DND-41 (cell line): Measurements from ENCODE around the gene OTUD4.

ENCODE experiments used
- ATAC-seq: fragments of 200-7000 bp; cut with Tn5 transposase; 3 replicates; pipeline ENCODE4 v1.9.1; 2021; ENCODE audit warnings: low read depth; ENCODE audit not compliant: insufficient read depth
- DNase-seq: peaks from one replicate; pipeline ENCODE4 v3.0.0-alpha.2; 2020
- H2AFZ ChIP-seq: 2 replicates; pipeline ENCODE4 v1.6.0; 2012; ENCODE audit warnings: low read depth, low read length
- H3K27ac ChIP-seq: 2 replicates; pipeline ENCODE4 v1.5.1; 2012; ENCODE audit warnings: low read length, inconsistent platforms
- H3K27me3 ChIP-seq: fragments of 200-600 bp; sonication (generic); 2 replicates; pipeline ENCODE4 v1.6.0; 2012; ENCODE audit warnings: low read length, mild to moderate bottlenecking, inconsistent platforms; ENCODE audit not compliant: insufficient read depth, poor library complexity
- H3K36me3 ChIP-seq: 2 replicates; pipeline ENCODE4 v1.5.1; 2012; ENCODE audit warnings: low read length, inconsistent platforms; ENCODE audit not compliant: insufficient read depth
- H3K4me1 ChIP-seq: 2 replicates; pipeline ENCODE4 v1.5.1; 2012; ENCODE audit warnings: mild to moderate bottlenecking, low read length; ENCODE audit not compliant: insufficient read depth
- H3K4me2 ChIP-seq: 2 replicates; pipeline ENCODE4 v1.6.0; 2012; ENCODE audit warnings: mild to moderate bottlenecking, moderate library complexity, low read length, inconsistent platforms; ENCODE audit not compliant: insufficient read depth
- H3K4me3 ChIP-seq, 2 experiments: fragments of 200-600 bp in 1 of 2; shearing (Covaris generic) in 1 of 2; 2 replicates each; pipeline ENCODE4 v1.5.1; 2012 to 2016; ENCODE audit warnings: inconsistent platforms in 2 of 2, low read length in 2 of 2, mild to moderate bottlenecking in 2 of 2, low read depth in 1 of 2, moderate library complexity in 1 of 2
- H3K79me2 ChIP-seq: 2 replicates; pipeline ENCODE4 v1.6.0; 2012; ENCODE audit warnings: low read length, inconsistent platforms; ENCODE audit not compliant: insufficient read depth
- H3K9ac ChIP-seq: 2 replicates; pipeline ENCODE4 v1.6.0; 2012; ENCODE audit warnings: low read depth, mild to moderate bottlenecking, inconsistent platforms, low read length, moderate library complexity
- H3K9me3 ChIP-seq: 2 replicates; pipeline ENCODE4 v1.5.1; 2012; ENCODE audit warnings: low read length, moderate library complexity, mild to moderate bottlenecking, inconsistent platforms; ENCODE audit not compliant: insufficient read depth, severe bottlenecking
- H4K20me1 ChIP-seq: 2 replicates; pipeline ENCODE4 v1.6.0; 2012; ENCODE audit warnings: low read length; ENCODE audit not compliant: insufficient read depth
- EZH2 ChIP-seq: IDR thresholded peaks from 3 replicates; pipeline ENCODE4 v1.6.1; 2012; ENCODE audit warnings: borderline replicate concordance, low read depth, mild to moderate bottlenecking, moderate library complexity, low read length, inconsistent platforms; ENCODE audit not compliant: severe bottlenecking
- TF ChIP-seq, protein P1 (sequence below): IDR thresholded peaks from 2 replicates; pipeline ENCODE4 v1.5.1; 2012; ENCODE audit warnings: borderline replicate concordance, low read length, moderate library complexity, mild to moderate bottlenecking; ENCODE audit not compliant: poor library complexity, severe bottlenecking; ENCODE audit errors: extremely low read depth

Gene OTUD4

DNA sequence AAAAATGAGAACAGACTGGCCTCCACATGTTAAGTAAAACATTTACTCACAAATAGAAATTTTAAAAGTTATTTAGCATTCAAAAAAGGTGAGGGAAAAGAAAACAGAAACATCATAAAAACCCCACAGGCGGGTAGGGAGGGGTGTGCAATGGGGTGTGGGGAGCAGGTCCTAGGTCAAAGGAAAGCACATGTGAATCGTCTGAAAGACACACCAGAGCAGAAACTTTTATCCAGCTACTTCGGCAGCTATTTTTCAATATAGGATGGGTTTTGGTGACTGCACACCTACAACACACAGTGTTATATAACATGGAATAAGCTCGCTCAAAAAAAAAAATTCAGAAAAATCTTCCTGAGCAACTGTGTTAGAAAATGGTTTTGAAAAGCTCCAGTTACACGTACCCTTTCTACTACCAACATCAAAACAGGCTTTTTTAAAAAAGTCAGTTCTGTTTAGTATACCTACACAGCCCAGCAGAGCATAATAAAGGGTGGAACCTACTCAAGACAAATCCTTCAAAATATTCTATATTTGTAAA, 1.6 kb downstream of the OTUD4 start:
- DNase-seq: peak; percentile 27
- H3K4me2 ChIP-seq: peak overlapping the region; percentile 89
- H3K4me1 ChIP-seq: peaks cover 39% of the 10 kb centered on the region
- peaks cover 65% of the 10 kb centered on the region for H3K79me2 ChIP-seq
- ATAC-seq: no peak
- H3K4me3 ChIP-seq: peak overlapping the region; percentile 54 to 68
- H3K36me3 ChIP-seq: peaks cover 16% of the 10 kb centered on the region
- H3K9me3 ChIP-seq: no peaks in the 10 kb centered on the region
- H3K27ac ChIP-seq: peak overlapping the region; percentile 74
- TF ChIP-seq EZH2: no peak
- no peaks in the 10 kb centered on the region for H3K27me3 ChIP-seq
- H2AFZ ChIP-seq: peak overlapping the region; percentile 69
- H4K20me1 ChIP-seq: peaks cover 44% of the 10 kb centered on the region
- peak overlapping the region; percentile 80 for H3K9ac ChIP-seq

DNA sequence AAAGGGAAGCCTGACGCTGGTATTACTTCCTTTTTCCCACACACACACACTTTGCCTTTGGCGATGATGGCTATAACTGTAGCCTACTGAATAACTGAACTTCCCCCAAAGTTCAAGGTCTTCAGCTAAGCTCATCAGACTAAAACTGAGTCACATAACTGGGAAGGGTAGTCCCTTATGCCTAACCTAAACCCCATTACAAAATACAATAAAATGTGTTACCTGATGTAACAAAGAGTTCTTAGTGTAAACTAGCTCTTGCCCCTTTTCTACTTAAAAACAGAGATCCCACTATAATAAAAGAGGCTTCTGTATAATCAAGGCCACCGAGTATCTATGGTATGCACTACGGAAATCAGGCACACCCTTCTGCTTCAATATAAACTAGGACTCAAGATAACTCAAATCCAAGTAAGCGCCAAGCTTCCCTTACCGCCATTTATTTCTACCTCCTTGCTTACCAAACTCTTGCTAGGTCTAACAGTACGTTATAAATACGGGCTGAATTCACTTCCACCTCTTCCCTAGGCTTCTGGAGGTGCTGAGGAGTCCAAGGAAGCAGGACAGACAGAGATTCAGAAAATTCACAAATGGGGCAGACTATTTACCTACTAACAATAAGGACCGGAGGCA, 2.4 kb downstream of the OTUD4 start:
- peaks cover 73% of the 10 kb centered on the region for H3K79me2 ChIP-seq
- TF ChIP-seq, protein P1, sequence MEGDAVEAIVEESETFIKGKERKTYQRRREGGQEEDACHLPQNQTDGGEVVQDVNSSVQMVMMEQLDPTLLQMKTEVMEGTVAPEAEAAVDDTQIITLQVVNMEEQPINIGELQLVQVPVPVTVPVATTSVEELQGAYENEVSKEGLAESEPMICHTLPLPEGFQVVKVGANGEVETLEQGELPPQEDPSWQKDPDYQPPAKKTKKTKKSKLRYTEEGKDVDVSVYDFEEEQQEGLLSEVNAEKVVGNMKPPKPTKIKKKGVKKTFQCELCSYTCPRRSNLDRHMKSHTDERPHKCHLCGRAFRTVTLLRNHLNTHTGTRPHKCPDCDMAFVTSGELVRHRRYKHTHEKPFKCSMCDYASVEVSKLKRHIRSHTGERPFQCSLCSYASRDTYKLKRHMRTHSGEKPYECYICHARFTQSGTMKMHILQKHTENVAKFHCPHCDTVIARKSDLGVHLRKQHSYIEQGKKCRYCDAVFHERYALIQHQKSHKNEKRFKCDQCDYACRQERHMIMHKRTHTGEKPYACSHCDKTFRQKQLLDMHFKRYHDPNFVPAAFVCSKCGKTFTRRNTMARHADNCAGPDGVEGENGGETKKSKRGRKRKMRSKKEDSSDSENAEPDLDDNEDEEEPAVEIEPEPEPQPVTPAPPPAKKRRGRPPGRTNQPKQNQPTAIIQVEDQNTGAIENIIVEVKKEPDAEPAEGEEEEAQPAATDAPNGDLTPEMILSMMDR: no peak
- TF ChIP-seq EZH2: no peak

DNA sequence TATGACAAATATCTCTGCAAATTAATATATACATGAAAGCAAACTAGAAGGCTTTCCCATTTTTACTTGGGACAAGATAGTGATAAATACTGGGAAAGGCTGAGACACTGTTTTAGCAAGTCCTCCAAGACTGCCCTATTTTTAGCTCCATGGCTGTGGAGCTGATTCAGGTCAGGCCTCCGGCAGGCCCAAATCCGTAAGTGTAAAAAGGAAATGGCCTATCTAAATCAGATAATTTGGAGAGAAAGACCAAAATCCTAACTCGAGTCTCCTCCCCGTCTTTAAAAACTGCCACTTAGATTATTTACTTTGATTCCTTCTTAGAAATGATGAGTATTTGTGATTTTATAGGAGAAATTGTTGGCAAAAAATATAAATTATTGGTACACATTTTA, 2.9 kb downstream of the OTUD4 start:
- peaks cover 77% of the 10 kb centered on the region for H3K79me2 ChIP-seq
- no peaks in the 10 kb centered on the region for H3K9me3 ChIP-seq
- TF ChIP-seq EZH2: no peak
- TF ChIP-seq, protein P1: no peak
- H3K9ac ChIP-seq: peak overlapping the region; percentile 80
- no peak for DNase-seq
- H3K36me3 ChIP-seq: peaks cover 28% of the 10 kb centered on the region
- H3K4me2 ChIP-seq: peak overlapping the region; percentile 89
- ATAC-seq: no peak
- peak overlapping the region; percentile 74; the same call in 1 of the 2 replicates for H3K27ac ChIP-seq
- H3K27me3 ChIP-seq: no peaks in the 10 kb centered on the region
- peaks cover 39% of the 10 kb centered on the region for H3K4me1 ChIP-seq
- no peak overlapping the region for H2AFZ ChIP-seq
- H3K4me3 ChIP-seq: peak overlapping the region; percentile 54 to 68; a peak in 3 of 4 replicates
- H4K20me1 ChIP-seq: peaks cover 48% of the 10 kb centered on the region

More for the DNA sequence above, 2.4 kb downstream of the OTUD4 start:
- ATAC-seq (no peak), DNase-seq (no peak)
- peaks cover 39% of the 10 kb centered on the region for H3K4me1 ChIP-seq
- 0 out of 2 replicates have a peak overlapping the region, but pooled peaks have one; percentile 50 for H2AFZ ChIP-seq
- H3K9ac ChIP-seq: peak overlapping the region; percentile 80
- H3K27ac ChIP-seq: peak overlapping the region; percentile 74
- no peaks in the 10 kb centered on the region for H3K27me3 ChIP-seq
- peaks cover 45% of the 10 kb centered on the region for H4K20me1 ChIP-seq
- no peaks in the 10 kb centered on the region for H3K9me3 ChIP-seq
- peak overlapping the region; percentile 89 for H3K4me2 ChIP-seq
- peaks cover 24% of the 10 kb centered on the region for H3K36me3 ChIP-seq
- H3K4me3 ChIP-seq: peak overlapping the region; percentile 54 to 68
